NB4 (cell line): ENCODE measurements around the gene RARA.
"Not testable (repeated sequence)": the region's sequence is repeated elsewhere in the genome, so short reads cannot be mapped to it uniquely, and the experiment has no call there.

Experiments used
- MYC ChIP-seq: IDR thresholded peaks from 2 replicates; pipeline ENCODE4 v1.6.1; 2011; ENCODE audit warnings: low read depth, low read length
- TF ChIP-seq, protein P1 (sequence below): IDR thresholded peaks from one replicate; pipeline ENCODE4 v1.5.1; 2012; ENCODE audit warnings: low read depth, low read length

DNA sequence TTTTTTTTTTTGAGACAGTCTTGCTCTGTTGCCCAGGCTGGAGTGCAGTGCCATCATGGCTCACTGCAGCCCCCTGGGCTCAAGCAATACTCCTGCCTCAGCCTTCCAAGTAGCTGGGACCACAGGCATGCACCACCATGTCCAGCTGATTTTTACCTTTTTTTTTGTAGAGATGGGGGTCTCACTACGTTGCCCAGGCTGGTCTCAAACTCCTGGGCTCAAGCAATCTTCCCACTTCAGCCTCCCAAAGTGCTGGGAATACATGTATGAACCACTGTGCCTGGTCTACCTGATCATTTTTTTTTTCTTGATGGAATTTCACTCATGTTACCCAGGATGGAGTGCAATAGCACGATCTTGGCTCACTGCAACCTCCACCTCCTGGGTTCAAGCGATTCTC lies 77.6 kb downstream of the RARA start:
- TF ChIP-seq, protein P1, sequence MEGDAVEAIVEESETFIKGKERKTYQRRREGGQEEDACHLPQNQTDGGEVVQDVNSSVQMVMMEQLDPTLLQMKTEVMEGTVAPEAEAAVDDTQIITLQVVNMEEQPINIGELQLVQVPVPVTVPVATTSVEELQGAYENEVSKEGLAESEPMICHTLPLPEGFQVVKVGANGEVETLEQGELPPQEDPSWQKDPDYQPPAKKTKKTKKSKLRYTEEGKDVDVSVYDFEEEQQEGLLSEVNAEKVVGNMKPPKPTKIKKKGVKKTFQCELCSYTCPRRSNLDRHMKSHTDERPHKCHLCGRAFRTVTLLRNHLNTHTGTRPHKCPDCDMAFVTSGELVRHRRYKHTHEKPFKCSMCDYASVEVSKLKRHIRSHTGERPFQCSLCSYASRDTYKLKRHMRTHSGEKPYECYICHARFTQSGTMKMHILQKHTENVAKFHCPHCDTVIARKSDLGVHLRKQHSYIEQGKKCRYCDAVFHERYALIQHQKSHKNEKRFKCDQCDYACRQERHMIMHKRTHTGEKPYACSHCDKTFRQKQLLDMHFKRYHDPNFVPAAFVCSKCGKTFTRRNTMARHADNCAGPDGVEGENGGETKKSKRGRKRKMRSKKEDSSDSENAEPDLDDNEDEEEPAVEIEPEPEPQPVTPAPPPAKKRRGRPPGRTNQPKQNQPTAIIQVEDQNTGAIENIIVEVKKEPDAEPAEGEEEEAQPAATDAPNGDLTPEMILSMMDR: not testable (repeated sequence)
- not testable (repeated sequence) for TF ChIP-seq MYC
